B cell (primary cell): Measurements from ENCODE around the gene KAZN. TPM values are rescaled to one million over a fixed set of nuclear protein-coding genes. Genes with fewer than 3 reads are reported as not detected.

Experiments used
- ATAC-seq: fragments of 200-7000 bp; cut with Tn5 transposase; one replicate; pipeline ENCODE4 v1.10.0; 2021; ENCODE audit warnings: low read depth, mild to moderate bottlenecking, moderate number of reproducible peaks, moderate library complexity
- CTCF ChIA-PET: fragments of 350-600 bp; sonication (Branson Sonifier 250); formaldehyde crosslinking; loops from one replicate; lab custom pipeline; 2021; ENCODE audit warnings: antibody characterized with exemption, inconsistent platforms; lab: Charles Lee
- POLR2A ChIA-PET: fragments of 350-600 bp; sonication (Branson Sonifier 250); formaldehyde crosslinking; loops from one replicate; lab custom pipeline; 2021; ENCODE audit warnings: antibody characterized with exemption; lab: Charles Lee
- DNase-seq: peaks from one replicate; pipeline ENCODE4 v3.0.0; 2013
- H2AFZ ChIP-seq: 2 replicates; pipeline ENCODE4 v1.6.1; 2012; ENCODE audit warnings: mild to moderate bottlenecking, low read depth, low read length; ENCODE audit not compliant: insufficient read depth, poor library complexity, severe bottlenecking
- H3K27ac ChIP-seq, 2 donors: 1 replicate in 1 of 2; 2 replicates in 1 of 2; pipeline ENCODE4 v1.5.1; 2012 to 2013; ENCODE audit warnings: low read length in 2 of 2, mild to moderate bottlenecking in 2 of 2, moderate library complexity in 1 of 2
- H3K27me3 ChIP-seq, 4 experiments: fragments of 200-600 bp in 1 of 4; sonication (generic) in 1 of 4; replicated peaks in 1 of 4; 1 replicate in 2 of 4; 2 replicates in 2 of 4; pipeline versions ENCODE4 v1.6.1 to v1.7.0; 2013 to 2016; ENCODE audit warnings: low read length in 3 of 4, mild to moderate bottlenecking in 2 of 4, mixed read lengths in 1 of 4, moderate library complexity in 1 of 4; ENCODE audit not compliant: insufficient read depth in 4 of 4, control insufficient read depth in 3 of 4; ENCODE audit errors: control extremely low read depth in 1 of 4
- H3K36me3 ChIP-seq, 2 experiments: replicated peaks in 1 of 2; 1 replicate in 1 of 2; 2 replicates in 1 of 2; pipeline versions ENCODE4 v1.6.1 to v1.7.1; 2013; ENCODE audit warnings: low read length in 1 of 2; ENCODE audit not compliant: insufficient read depth in 2 of 2, control insufficient read depth in 1 of 2; ENCODE audit errors: control extremely low read depth in 1 of 2, extremely low read depth in 1 of 2
- H3K4me1 ChIP-seq, 2 donors: fragments of 200-600 bp in 1 of 2; sonication (generic) in 1 of 2; 1 replicate in 1 of 2; 2 replicates in 1 of 2; pipeline versions ENCODE4 v1.5.1 to v1.6.1; 2013 to 2017; ENCODE audit warnings: low read length in 2 of 2; ENCODE audit not compliant: control insufficient read depth in 2 of 2, insufficient read depth in 2 of 2
- H3K4me2 ChIP-seq: replicated peaks from 2 replicates; pipeline ENCODE3; 2012; ENCODE audit warnings: mild to moderate bottlenecking, low read depth, low read length; ENCODE audit not compliant: poor library complexity, severe bottlenecking
- H3K4me3 ChIP-seq, 5 experiments: fragments of 200-600 bp in 1 of 5; sonication (generic) in 1 of 5; 1 replicate in 3 of 5; 2 replicates in 2 of 5; pipeline versions ENCODE4 v1.5.1 to v1.7.0; 2011 to 2016; ENCODE audit warnings: low read length in 4 of 5, mild to moderate bottlenecking in 4 of 5, low read depth in 2 of 5, control low read depth in 1 of 5, moderate library complexity in 1 of 5; ENCODE audit not compliant: insufficient read depth in 1 of 5; ENCODE audit errors: control extremely low read depth in 1 of 5, extremely low read depth in 1 of 5
- H3K79me2 ChIP-seq: fragments of 200-600 bp; sonication (generic); one replicate; pipeline ENCODE4 v1.6.0; 2016; ENCODE audit warnings: low read length; ENCODE audit not compliant: control insufficient read depth, insufficient read depth
- H3K9ac ChIP-seq: fragments of 200-600 bp; sonication (generic); 2 replicates; pipeline ENCODE4 v1.6.1; 2017; ENCODE audit warnings: mild to moderate bottlenecking, low read length, moderate library complexity
- H3K9me3 ChIP-seq, 3 donors: one replicate each; pipeline versions ENCODE4 v1.6.1 to v1.7.1; 2013; ENCODE audit warnings: low read length in 2 of 3; ENCODE audit not compliant: control insufficient read depth in 2 of 3, insufficient read depth in 1 of 3; ENCODE audit errors: control extremely low read depth in 1 of 3
- H4K20me1 ChIP-seq: 2 replicates; pipeline ENCODE4 v1.6.0; 2012; ENCODE audit warnings: mild to moderate bottlenecking, low read length; ENCODE audit not compliant: insufficient read depth, control insufficient read depth, poor library complexity, severe bottlenecking
- H3K27ac Mint-ChIP-seq: one replicate; pipeline ENCODE4 v1.8.0; 2021; ENCODE audit warnings: mixed read lengths
- H3K27me3 Mint-ChIP-seq: one replicate; pipeline ENCODE4 v1.8.0; 2021; ENCODE audit warnings: mixed read lengths
- H3K4me1 Mint-ChIP-seq: one replicate; pipeline ENCODE4 v1.8.0; 2021; ENCODE audit warnings: mixed read lengths
- H3K4me3 Mint-ChIP-seq: one replicate; pipeline ENCODE4 v1.8.0; 2021; ENCODE audit warnings: mixed read lengths
- H3K9me3 Mint-ChIP-seq: one replicate; pipeline ENCODE4 v1.8.0; 2022; ENCODE audit warnings: mixed read lengths; ENCODE audit not compliant: insufficient read depth
- CTCF ChIP-seq: fragments of 200-600 bp; IDR thresholded peaks from one replicate; pipeline ENCODE4 v1.8.0; 2022; ENCODE audit warnings: antibody characterized with exemption, mild to moderate bottlenecking
- EZH2 ChIP-seq: IDR thresholded peaks from 2 replicates; pipeline ENCODE4 v1.6.1; 2012; ENCODE audit warnings: borderline replicate concordance, low read depth, mild to moderate bottlenecking, moderate library complexity, low read length; ENCODE audit not compliant: insufficient read depth, poor library complexity, severe bottlenecking
- WGBS: methylation state at CpG from one replicate; pipeline ENCODE4 v1.1.5; 2013; ENCODE audit warnings: missing lambda C conversion rate; ENCODE audit not compliant: insufficient coverage; 5-methylcytosine and 5-hydroxymethylcytosine counted together
- intact Hi-C: fragments of 100-400 bp; cut with micrococcal nuclease; formaldehyde crosslinking; loops from one replicate; pipeline ENCODE4 v1.10.0; 2022
- polyA plus RNA-seq: library from polyadenylated mRNA; depleted of rRNA; stranded (reverse); fragments of >200 nt; gene quantifications from 2 replicates; pipeline ENCODE4 v1.2.3, GENCODE V29; 2012
- total RNA-seq, 2 donors: library from RNA; stranded (reverse); fragments of 120-200 nt in 1 of 2; gene quantifications; 1 replicate in 1 of 2; 2 replicates in 1 of 2; pipeline versions ENCODE4 v1.2.3 to v1.2.4, GENCODE V29; 2013 to 2022

Gene KAZN
- total and polyA plus RNA-seq, 2 donors (not counting 1 experiment from before 2014, with no cell fraction given), result 0.13 to 0.39 TPM

DNA sequence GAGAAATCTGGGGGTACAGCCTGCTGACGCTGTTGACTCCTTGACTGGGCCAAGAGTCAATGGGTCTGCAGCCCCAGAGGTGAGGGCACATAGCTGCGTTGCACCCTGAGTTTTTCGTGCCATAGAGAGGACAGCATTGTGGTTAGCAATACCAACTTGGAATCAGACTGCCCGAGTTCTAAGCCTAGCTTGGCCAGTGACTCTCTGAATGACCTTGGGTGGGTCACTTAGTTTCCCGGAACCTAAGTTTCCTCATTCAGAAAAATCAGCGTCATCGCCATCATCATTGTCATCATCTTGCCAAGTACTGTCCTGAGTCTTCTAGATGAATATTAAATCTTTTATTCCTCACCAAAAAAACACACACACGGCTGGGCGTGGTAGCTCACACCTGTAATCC, 403.8 kb downstream of the KAZN start:
- Mint-ChIP-seq H3K4me1 (no peaks in the 10 kb centered on the region), H3K27ac (no peak overlapping the region), H3K9me3 (no peaks in the 10 kb centered on the region), H3K27me3 (peaks cover 3% of the 10 kb centered on the region), H3K4me3 (no peak overlapping the region)
- Histone ChIP-seq H2AFZ (no peak overlapping the region), H3K4me2 (no peak overlapping the region), H3K79me2 (no peaks in the 10 kb centered on the region), H3K27ac (no peak overlapping the region), H3K4me3 (no peak overlapping the region), H3K27me3 (no peaks in the 10 kb centered on the region), H3K4me1 (no peaks in the 10 kb centered on the region), H3K9me3 (no peaks in the 10 kb centered on the region), H4K20me1 (no peaks in the 10 kb centered on the region), H3K9ac (no peak overlapping the region), H3K36me3 (no peaks in the 10 kb centered on the region)
- CTCF ChIA-PET, result no interaction called here
- POLR2A ChIA-PET, result no interaction called here
- DNase-seq (no peak), ATAC-seq (no peak)
- WGBS, result 98% methylated on average over 9 of the region's 9 CpGs
- intact Hi-C loops, result no loop called here
- TF ChIP-seq EZH2 (no peak), CTCF (no peak)

GRCh38 chr1:15004396-15004795, 405.9 kb downstream of the KAZN start:
- Histone ChIP-seq H3K27me3 (no peaks in the 10 kb centered on the region), H3K27ac (no peak overlapping the region), H3K4me1 (no peaks in the 10 kb centered on the region), H3K9me3 (no peaks in the 10 kb centered on the region), H4K20me1 (no peaks in the 10 kb centered on the region), H3K9ac (no peak overlapping the region), H3K79me2 (no peaks in the 10 kb centered on the region), H2AFZ (no peak overlapping the region), H3K4me3 (no peak overlapping the region), H3K36me3 (no peaks in the 10 kb centered on the region), H3K4me2 (no peak overlapping the region)
- H3K4me1 Mint-ChIP-seq, result no peaks in the 10 kb centered on the region
- no peak for TF ChIP-seq EZH2
- no peak for TF ChIP-seq CTCF
- POLR2A ChIA-PET, result no interaction called here
- no peak overlapping the region for H3K4me3 Mint-ChIP-seq
- intact Hi-C loops, result no loop called here
- H3K27me3 Mint-ChIP-seq, result peaks cover 3% of the 10 kb centered on the region
- CTCF ChIA-PET, result no interaction called here
- H3K9me3 Mint-ChIP-seq, result no peaks in the 10 kb centered on the region
- H3K27ac Mint-ChIP-seq, result no peak overlapping the region
- no peak for ATAC-seq
- WGBS, result 82% methylated on average over 2 of the region's 4 CpGs
- no peak for DNase-seq
